GM12878 (cell line): ENCODE measurements around the gene NACA2. TPM values are rescaled to one million over a fixed set of nuclear protein-coding genes. Genes with fewer than 3 reads are reported as not detected.
A peak's percentile ranks its signal among the peaks of the same experiment; 100 is the strongest.

ENCODE experiments used
- ATAC-seq: fragments of 200-7000 bp; cut with Tn5 transposase; 3 replicates; pipeline ENCODE4 v1.9.1; 2020; ENCODE audit warnings: mild to moderate bottlenecking, moderate library complexity
- BruUV-seq: library from RNA; stranded (reverse); fragments of 400-500 nt; replicated peaks from 2 replicates; lab custom pipeline; 2021; lab: Mats Ljungman, UMichigan
- CTCF ChIA-PET: fragments of 300-600 bp; sonication (Branson Sonifier 250); formaldehyde crosslinking; extraction: SDS; loops from one replicate; lab custom pipeline; 2021; ENCODE audit warnings: inconsistent platforms; lab: Yijun Ruan, JAX
- POLR2A ChIA-PET: fragments of 350-600 bp; formaldehyde crosslinking; extraction: SDS; loops from one replicate; lab custom pipeline; 2021; ENCODE audit warnings: inconsistent platforms; lab: Charles Lee
- RAD21 ChIA-PET: fragments of 300-600 bp; sonication (Branson Sonifier 250); formaldehyde crosslinking; loops from one replicate; lab custom pipeline; 2023; ENCODE audit warnings: antibody characterized with exemption; ENCODE audit not compliant: unreplicated experiment; lab: Charles Lee
- SMC1A ChIA-PET: fragments of 300-600 bp; sonication (Branson Sonifier 250); formaldehyde crosslinking; loops from one replicate; lab custom pipeline; 2023; ENCODE audit not compliant: unreplicated experiment, uncharacterized antibody; lab: Charles Lee
- DNase-seq: peaks from one replicate; pipeline ENCODE4 v3.0.0-alpha.2; 2011; ENCODE audit warnings: low read depth, low spot score
- FAIRE-seq: peaks from 3 replicates; lab custom pipeline; 2011; peaks lifted over from hg19 to GRCh38; lab: Jason Lieb, UNC
- H2AFZ ChIP-seq: 2 replicates; pipeline ENCODE4 v1.6.0; 2011; ENCODE audit warnings: low read depth, low read length, control low read depth; ENCODE audit not compliant: control insufficient read depth
- H3K27ac ChIP-seq: 2 replicates; pipeline ENCODE4 v1.5.1; 2011; ENCODE audit warnings: control low read depth; ENCODE audit not compliant: control insufficient read depth, insufficient read depth
- H3K27me3 ChIP-seq, 2 experiments: replicated peaks in 1 of 2; 2 replicates each; pipeline versions ENCODE4 v1.6.0 to v1.6.1; 2011; ENCODE audit warnings: low read length in 1 of 2; ENCODE audit not compliant: control insufficient read depth in 2 of 2, insufficient read depth in 2 of 2
- H3K36me3 ChIP-seq, 2 experiments: 2 replicates each; pipeline ENCODE4 v1.5.1; 2011; ENCODE audit warnings: low read length in 1 of 2; ENCODE audit not compliant: control insufficient read depth in 2 of 2, insufficient read depth in 2 of 2
- H3K4me1 ChIP-seq: 2 replicates; pipeline ENCODE4 v1.6.1; 2011; ENCODE audit warnings: mild to moderate bottlenecking, low read length, moderate library complexity, mixed read lengths; ENCODE audit not compliant: control insufficient read depth, insufficient read depth
- H3K4me2 ChIP-seq: 2 replicates; pipeline ENCODE4 v1.6.0; 2011; ENCODE audit warnings: control low read depth; ENCODE audit not compliant: control insufficient read depth, insufficient read depth
- H3K4me3 ChIP-seq: fragments of 200-600 bp; sonication (generic); 2 replicates; pipeline ENCODE4 v1.5.1; 2016
- H3K79me2 ChIP-seq: 2 replicates; pipeline ENCODE4 v1.6.0; 2011; ENCODE audit warnings: low read length; ENCODE audit not compliant: control insufficient read depth, insufficient read depth
- H3K9ac ChIP-seq: 2 replicates; pipeline ENCODE4 v1.8.0; 2011; ENCODE audit warnings: low read length, control low read depth, mixed read lengths; ENCODE audit not compliant: control insufficient read depth, insufficient read depth
- H3K9me3 ChIP-seq: replicated peaks from 3 replicates; pipeline ENCODE4 v1.5.1; 2011; ENCODE audit warnings: mild to moderate bottlenecking, low read length; ENCODE audit not compliant: control insufficient read depth, insufficient read depth
- H4K20me1 ChIP-seq: 2 replicates; pipeline ENCODE4 v1.6.0; 2011; ENCODE audit not compliant: control insufficient read depth, insufficient read depth
- CBX5 ChIP-seq: sonication (generic); IDR thresholded peaks from 2 replicates; pipeline ENCODE4 v1.6.1; 2016; ENCODE audit warnings: low read depth, moderate library complexity, mild to moderate bottlenecking, inconsistent platforms
- CHD1 ChIP-seq: IDR thresholded peaks from 2 replicates; pipeline ENCODE4 v1.6.1; 2012; ENCODE audit warnings: low read depth, low read length, improper control_type of control experiment
- DPF2 ChIP-seq: fragments of 450-650 bp; IDR thresholded peaks from 2 replicates; pipeline ENCODE4 v1.6.1; 2017; ENCODE audit warnings: mild to moderate bottlenecking
- EZH2 ChIP-seq: IDR thresholded peaks from 2 replicates; pipeline ENCODE4 v1.6.1; 2012; ENCODE audit warnings: low read depth, mild to moderate bottlenecking, control low read depth, inconsistent platforms, low read length, borderline replicate concordance; ENCODE audit not compliant: control insufficient read depth
- FOXM1 ChIP-seq: IDR thresholded peaks from 2 replicates; pipeline ENCODE4 v1.6.1; 2012; ENCODE audit warnings: low read depth, mild to moderate bottlenecking, inconsistent platforms, low read length, moderate library complexity
- NFXL1 ChIP-seq: fragments of 450-650 bp; IDR thresholded peaks from 2 replicates; pipeline ENCODE4 v1.6.1; 2017; ENCODE audit warnings: antibody characterized with exemption, mild to moderate bottlenecking, borderline replicate concordance
- PAX8 ChIP-seq: fragments of 450-650 bp; IDR thresholded peaks from 2 replicates; pipeline ENCODE4 v1.6.1; 2017; ENCODE audit warnings: mild to moderate bottlenecking, moderate library complexity
- SUZ12 ChIP-seq: fragments of 200-600 bp; sonication (generic); IDR thresholded peaks from one replicate; pipeline ENCODE4 v1.6.1; 2018; ENCODE audit warnings: antibody characterized with exemption, mild to moderate bottlenecking; ENCODE audit not compliant: unreplicated experiment
- WGBS: methylation state at CpG from one replicate; pipeline ENCODE4 v1.1.6; 2016; ENCODE audit warnings: low lambda C conversion rate; ENCODE audit not compliant: insufficient replicate concordance, insufficient coverage; ENCODE audit errors: missing lambda C conversion rate; 5-methylcytosine and 5-hydroxymethylcytosine counted together
- in situ Hi-C: fragments of 300-500 bp; cut with MboI; formaldehyde crosslinking; loops from 9 replicates; pipeline ENCODE4 v1.14.3; 2018; ENCODE audit warnings: mixed read lengths
- intact Hi-C: fragments of 100-400 bp; cut with micrococcal nuclease; formaldehyde crosslinking; loops from one replicate; pipeline ENCODE4 v1.14.2; 2022; ENCODE audit not compliant: unreplicated experiment
- polyA plus RNA-seq, 11 experiments: library from polyadenylated mRNA; depleted of rRNA in 4 of 11; unstranded in 6 of 11; stranded (reverse) in 5 of 11; fragments of >200 nt; fragmentation: Nextera tagmentation in 4 of 11; fragmentation: Illumina TruSeq in 1 of 11; extraction: Ambion mirVana in 4 of 11; extraction: Trizol in 1 of 11; gene quantifications; 1 replicate in 1 of 11; 2 replicates in 10 of 11; pipeline versions ENCODE4 v1.2.1 to v1.2.3, GENCODE V29; 2011 to 2016; ENCODE audit warnings: inconsistent platforms in 2 of 11, missing spikeins in 2 of 11, low read depth in 1 of 11
- total RNA-seq, 4 experiments: library from RNA; depleted of rRNA in 3 of 4; stranded (reverse); fragments of >200 nt in 3 of 4; fragmentation: Illumina TruSeq in 1 of 4; extraction: Trizol in 1 of 4; gene quantifications; 2 replicates each; pipeline versions ENCODE4 v1.2.1 to v1.2.3, GENCODE V29; 2013 to 2021
- TF ChIP-seq, protein P1 (sequence below): fragments of 450-650 bp; IDR thresholded peaks from 2 replicates; pipeline ENCODE4 v1.6.1; 2017; ENCODE audit warnings: low read depth, mild to moderate bottlenecking, moderate library complexity

NACA2 gene
- total and polyA plus RNA-seq, 10 of the 15 experiments (the other 5 are each of a cell fraction or from before 2014, with no cell fraction given): 0.16 to 0.68 (median 0.36) TPM; not detected in 4

GRCh38 chr17:61619953-61620352 is 28.9 kb upstream of the NACA2 start:
- Histone ChIP-seq H3K9ac (no peak overlapping the region), H3K79me2 (no peaks in the 10 kb centered on the region), H3K36me3 (no peaks in the 10 kb centered on the region), H3K4me1 (peaks cover 7% of the 10 kb centered on the region), H3K4me3 (no peak overlapping the region), H3K4me2 (no peak overlapping the region), H4K20me1 (no peaks in the 10 kb centered on the region)
- no peak for DNase-seq
- WGBS: 81% methylated on average over 1 of the region's 1 CpG
- intact Hi-C loops: no loop called here
- in situ Hi-C loops: no loop called here
- ChIA-PET POLR2A (no interaction called here), RAD21 (no interaction called here)
- TF ChIP-seq NFXL1 (0 out of 2 replicates have a peak, but pooled peaks have one; percentile 20), SUZ12 (no peak)
- TF ChIP-seq, all 136 proteins: peak for 1
- FAIRE-seq (no peak), ATAC-seq (no peak)
- Histone ChIP-seq H3K27me3 (no peaks in the 10 kb centered on the region; a peak in 1 of 4 replicates), H3K9me3 (peaks cover 6% of the 10 kb centered on the region; the same call in 2 of the 3 replicates), H2AFZ (no peak overlapping the region), H3K27ac (no peak overlapping the region)
- ChIA-PET CTCF (no interaction called here), SMC1A (interaction anchor here (0.5 to 0.7 kb wide), 2 partner anchors 10 to 502 kb away, joined by 3 read pairs; no protein-coding TSS in a partner anchor)
- no TSS peak for BruUV-seq

DNA sequence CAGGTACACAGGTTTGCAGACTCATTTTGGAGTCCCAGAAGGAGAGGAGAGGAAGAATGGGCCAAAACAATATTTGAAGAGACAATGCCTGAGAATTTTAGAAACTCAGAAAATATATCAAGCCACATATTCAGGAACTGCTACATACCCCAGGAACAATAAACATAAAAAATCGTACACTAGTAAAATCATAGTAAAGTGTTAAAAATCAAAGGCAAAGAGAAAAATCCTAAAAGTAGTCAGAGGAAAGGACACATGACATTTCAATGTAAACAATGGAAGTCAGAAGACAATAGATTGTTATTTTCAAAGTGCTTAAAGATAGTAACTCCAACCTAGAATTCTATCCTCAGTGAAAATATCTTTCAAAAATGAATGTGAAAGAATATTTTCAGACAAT is 28.5 kb upstream of the NACA2 start:
- H3K36me3 ChIP-seq: no peaks in the 10 kb centered on the region
- in situ Hi-C loops (no loop called here), intact Hi-C loops (no loop called here)
- H3K9ac ChIP-seq: no peak overlapping the region
- BruUV-seq: no TSS peak
- no peaks in the 10 kb centered on the region; a peak in 1 of 4 replicates for H3K27me3 ChIP-seq
- ATAC-seq (no peak), FAIRE-seq (no peak), DNase-seq (no peak)
- no peak overlapping the region for H3K4me2 ChIP-seq
- 0% methylated on average over 1 of the region's 1 CpG for WGBS
- ChIA-PET SMC1A (interaction anchor here (0.7 to 1.2 kb wide), 2 partner anchors 10 to 16 kb away, joined by 3 read pairs; no protein-coding TSS in a partner anchor), POLR2A (no interaction called here), RAD21 (no interaction called here), CTCF (no interaction called here)
- H3K4me3 ChIP-seq: no peak overlapping the region
- no peak overlapping the region for H2AFZ ChIP-seq
- no peaks in the 10 kb centered on the region for H4K20me1 ChIP-seq
- H3K9me3 ChIP-seq: peaks cover 6% of the 10 kb centered on the region; the same call in 2 of the 3 replicates
- no peak overlapping the region for H3K27ac ChIP-seq
- TF ChIP-seq CHD1 (no peak), EZH2 (no peak), CBX5 (peak; percentile 97), PAX8 (no peak), FOXM1 (no peak), DPF2 (no peak)
- TF ChIP-seq, protein P1, sequence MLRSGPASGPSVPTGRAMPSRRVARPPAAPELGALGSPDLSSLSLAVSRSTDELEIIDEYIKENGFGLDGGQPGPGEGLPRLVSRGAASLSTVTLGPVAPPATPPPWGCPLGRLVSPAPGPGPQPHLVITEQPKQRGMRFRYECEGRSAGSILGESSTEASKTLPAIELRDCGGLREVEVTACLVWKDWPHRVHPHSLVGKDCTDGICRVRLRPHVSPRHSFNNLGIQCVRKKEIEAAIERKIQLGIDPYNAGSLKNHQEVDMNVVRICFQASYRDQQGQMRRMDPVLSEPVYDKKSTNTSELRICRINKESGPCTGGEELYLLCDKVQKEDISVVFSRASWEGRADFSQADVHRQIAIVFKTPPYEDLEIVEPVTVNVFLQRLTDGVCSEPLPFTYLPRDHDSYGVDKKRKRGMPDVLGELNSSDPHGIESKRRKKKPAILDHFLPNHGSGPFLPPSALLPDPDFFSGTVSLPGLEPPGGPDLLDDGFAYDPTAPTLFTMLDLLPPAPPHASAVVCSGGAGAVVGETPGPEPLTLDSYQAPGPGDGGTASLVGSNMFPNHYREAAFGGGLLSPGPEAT: 0 out of 2 replicates have a peak, but pooled peaks have one; percentile 49
- peaks cover 7% of the 10 kb centered on the region for H3K4me1 ChIP-seq
- H3K79me2 ChIP-seq: no peaks in the 10 kb centered on the region
